Measurements from ENCODE around the gene SND1.
A peak's percentile ranks its signal among the peaks of the same experiment; 100 is the strongest.

SND1 gene

DNA sequence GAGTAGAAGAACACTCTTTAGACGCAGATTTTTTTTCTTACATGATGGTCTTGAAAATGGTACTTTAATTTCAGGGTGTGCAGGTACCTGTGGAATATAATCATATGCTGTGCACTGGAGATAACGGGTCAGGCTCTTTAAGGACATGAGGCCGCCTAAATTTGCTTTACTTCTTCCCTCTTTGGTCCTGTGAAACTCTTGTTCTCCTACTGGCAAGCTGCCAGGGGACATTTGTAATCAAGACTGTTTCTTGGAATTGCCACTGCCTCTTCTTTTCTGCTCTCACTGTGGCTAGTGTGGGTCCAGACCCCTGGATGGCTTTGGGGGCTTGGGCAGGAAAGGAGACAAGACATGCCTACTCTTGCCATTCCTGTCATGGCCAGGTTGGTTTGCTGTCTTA is 146.0 kb downstream of the SND1 start (continued):
- no peak for TF ChIP-seq GLIS3 (CRISPR knock-in tag; IDR thresholded peaks at IDR 0.05)
- no peak for TF ChIP-seq OSR1 (CRISPR knock-in tag; IDR thresholded peaks at IDR 0.05)
- TF ChIP-seq SNAI2 (CRISPR knock-in tag; IDR thresholded peaks at IDR 0.05): no peak

DNA sequence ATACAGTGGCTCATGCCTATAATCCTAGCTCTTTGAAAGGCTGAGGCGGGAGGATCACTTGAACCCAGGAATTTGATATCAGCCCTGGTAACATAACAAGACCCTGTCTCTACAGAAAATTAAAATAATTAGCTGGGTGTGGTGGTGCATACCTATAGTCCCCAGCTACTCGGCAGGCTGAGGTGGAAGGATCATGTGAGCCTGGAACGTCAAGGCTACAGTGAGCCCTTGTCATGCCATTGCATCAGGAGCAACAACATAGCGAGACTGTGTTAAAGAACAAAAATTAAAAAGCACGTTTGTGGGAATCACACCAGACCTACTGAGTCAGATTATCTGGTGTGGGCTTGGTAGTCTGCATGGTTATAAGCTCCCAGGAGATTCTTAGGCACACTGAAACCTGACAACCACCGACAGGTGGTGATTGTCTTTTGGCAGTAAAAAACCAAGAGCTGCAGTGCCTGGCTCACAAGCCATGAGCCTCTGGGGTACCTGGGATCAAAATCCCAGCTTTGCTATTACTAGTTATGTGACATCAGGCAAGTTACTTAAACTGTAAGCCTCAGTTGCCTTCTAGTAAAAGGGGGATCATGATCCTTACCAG is 146.9 kb downstream of the SND1 start:
- no peak for ATAC-seq
- TF ChIP-seq TCF4 (CRISPR knock-in tag; IDR thresholded peaks at IDR 0.05; ENCODE audit: borderline replicate concordance) (no peak), ZC3H10 (CRISPR knock-in tag; IDR thresholded peaks at IDR 0.05) (no peak)

- peak; percentile 27; the same call in 2 of the 3 replicates for ATAC-seq
- TF ChIP-seq ISL1 (CRISPR knock-in tag; IDR thresholded peaks at IDR 0.05) (0 out of 2 replicates have a peak, but pooled peaks have one; percentile 16), SNAI2 (CRISPR knock-in tag; IDR thresholded peaks at IDR 0.05) (no peak), TSHZ2 (CRISPR knock-in tag; IDR thresholded peaks at IDR 0.05) (no peak), ZFP3 (CRISPR knock-in tag; IDR thresholded peaks at IDR 0.05) (no peak), TCF4 (CRISPR knock-in tag; IDR thresholded peaks at IDR 0.05; ENCODE audit: borderline replicate concordance) (peak; percentile 47; the same call in 1 of the 2 replicates)
These were observed 147.7 kb downstream of the SND1 start for GRCh38 chr7:127799535-127800305.

GRCh38 chr7:127802845-127803244 is 150.9 kb downstream of the SND1 start:
- no peak for ATAC-seq

GRCh38 chr7:127803626-127804025 is 151.6 kb downstream of the SND1 start:
- peak; percentile 52 for ATAC-seq
- TF ChIP-seq SNAI2 (CRISPR knock-in tag; IDR thresholded peaks at IDR 0.05) (no peak), PATZ1 (CRISPR knock-in tag; IDR thresholded peaks at IDR 0.05; ENCODE audit: borderline replicate concordance) (no peak), ARNTL (CRISPR knock-in tag; IDR thresholded peaks at IDR 0.05; ENCODE audit: borderline replicate concordance, low read depth) (no peak), POU6F1 (CRISPR knock-in tag; IDR thresholded peaks at IDR 0.05; ENCODE audit: borderline replicate concordance, low read depth) (0 out of 2 replicates have a peak, but pooled peaks have one; percentile 28), ESRRG (CRISPR knock-in tag; IDR thresholded peaks at IDR 0.05) (no peak), OSR1 (CRISPR knock-in tag; IDR thresholded peaks at IDR 0.05) (no peak), PPARA (CRISPR knock-in tag; IDR thresholded peaks at IDR 0.05; ENCODE audit: borderline replicate concordance) (no peak), TSHZ2 (CRISPR knock-in tag; IDR thresholded peaks at IDR 0.05) (peak; percentile 65; the same call in 1 of the 2 replicates), ZNF8 (CRISPR knock-in tag; IDR thresholded peaks at IDR 0.05) (no peak; the same call in 1 of the 2 replicates), CSDC2 (CRISPR knock-in tag; IDR thresholded peaks at IDR 0.05) (no peak), GLIS3 (CRISPR knock-in tag; IDR thresholded peaks at IDR 0.05) (no peak), ZNF565 (CRISPR knock-in tag; conservative IDR thresholded peaks at IDR 0.05; ENCODE audit: low read depth) (no peak), ZC3H10 (CRISPR knock-in tag; IDR thresholded peaks at IDR 0.05) (no peak), ZFP3 (CRISPR knock-in tag; IDR thresholded peaks at IDR 0.05) (no peak), ZNF70 (CRISPR knock-in tag; IDR thresholded peaks at IDR 0.05) (no peak), ZFP30 (CRISPR knock-in tag; IDR thresholded peaks at IDR 0.05) (0 out of 2 replicates have a peak, but pooled peaks have one; percentile 22), RARB (CRISPR knock-in tag; IDR thresholded peaks at IDR 0.05) (no peak), CSRNP3 (CRISPR knock-in tag; IDR thresholded peaks at IDR 0.05) (no peak)
- TF ChIP-seq, protein P1, sequence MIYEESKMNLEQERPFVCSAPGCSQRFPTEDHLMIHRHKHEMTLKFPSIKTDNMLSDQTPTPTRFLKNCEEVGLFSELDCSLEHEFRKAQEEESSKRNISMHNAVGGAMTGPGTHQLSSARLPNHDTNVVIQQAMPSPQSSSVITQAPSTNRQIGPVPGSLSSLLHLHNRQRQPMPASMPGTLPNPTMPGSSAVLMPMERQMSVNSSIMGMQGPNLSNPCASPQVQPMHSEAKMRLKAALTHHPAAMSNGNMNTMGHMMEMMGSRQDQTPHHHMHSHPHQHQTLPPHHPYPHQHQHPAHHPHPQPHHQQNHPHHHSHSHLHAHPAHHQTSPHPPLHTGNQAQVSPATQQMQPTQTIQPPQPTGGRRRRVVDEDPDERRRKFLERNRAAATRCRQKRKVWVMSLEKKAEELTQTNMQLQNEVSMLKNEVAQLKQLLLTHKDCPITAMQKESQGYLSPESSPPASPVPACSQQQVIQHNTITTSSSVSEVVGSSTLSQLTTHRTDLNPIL (CRISPR knock-in tag; IDR thresholded peaks at IDR 0.05; ENCODE audit: low read depth): no peak

More at GRCh38 chr7:127802845-127803244, 150.9 kb downstream of the SND1 start:
- TF ChIP-seq TCF4 (CRISPR knock-in tag; IDR thresholded peaks at IDR 0.05; ENCODE audit: borderline replicate concordance): no peak
